GM12878 (cell line): ENCODE data around the gene JADE2. TPM values are rescaled to one million over a fixed set of nuclear protein-coding genes. Genes with fewer than 3 reads are reported as not detected.
A peak's percentile ranks its signal among the peaks of the same experiment; 100 is the strongest.

Experiments used
- ATAC-seq: fragments of 200-7000 bp; cut with Tn5 transposase; 3 replicates; pipeline ENCODE4 v1.9.1; 2020; ENCODE audit warnings: mild to moderate bottlenecking, moderate library complexity
- BruUV-seq: library from RNA; stranded (reverse); fragments of 400-500 nt; replicated peaks from 2 replicates; lab custom pipeline; 2021; lab: Mats Ljungman, UMichigan
- CTCF ChIA-PET: fragments of 300-600 bp; sonication (Branson Sonifier 250); formaldehyde crosslinking; extraction: SDS; loops from one replicate; lab custom pipeline; 2021; ENCODE audit warnings: inconsistent platforms; lab: Yijun Ruan, JAX
- POLR2A ChIA-PET: fragments of 350-600 bp; formaldehyde crosslinking; extraction: SDS; loops from one replicate; lab custom pipeline; 2021; ENCODE audit warnings: inconsistent platforms; lab: Charles Lee
- RAD21 ChIA-PET: fragments of 300-600 bp; sonication (Branson Sonifier 250); formaldehyde crosslinking; loops from one replicate; lab custom pipeline; 2023; ENCODE audit warnings: antibody characterized with exemption; ENCODE audit not compliant: unreplicated experiment; lab: Charles Lee
- SMC1A ChIA-PET: fragments of 300-600 bp; sonication (Branson Sonifier 250); formaldehyde crosslinking; loops from one replicate; lab custom pipeline; 2023; ENCODE audit not compliant: unreplicated experiment, uncharacterized antibody; lab: Charles Lee
- DNase-seq: peaks from one replicate; pipeline ENCODE4 v3.0.0-alpha.2; 2011; ENCODE audit warnings: low read depth, low spot score
- FAIRE-seq: peaks from 3 replicates; lab custom pipeline; 2011; peaks lifted over from hg19 to GRCh38; lab: Jason Lieb, UNC
- H2AFZ ChIP-seq: 2 replicates; pipeline ENCODE4 v1.6.0; 2011; ENCODE audit warnings: low read depth, low read length, control low read depth; ENCODE audit not compliant: control insufficient read depth
- H3K27ac ChIP-seq: 2 replicates; pipeline ENCODE4 v1.5.1; 2011; ENCODE audit warnings: control low read depth; ENCODE audit not compliant: control insufficient read depth, insufficient read depth
- H3K27me3 ChIP-seq, 2 experiments: replicated peaks in 1 of 2; 2 replicates each; pipeline versions ENCODE4 v1.6.0 to v1.6.1; 2011; ENCODE audit warnings: low read length in 1 of 2; ENCODE audit not compliant: control insufficient read depth in 2 of 2, insufficient read depth in 2 of 2
- H3K36me3 ChIP-seq, 2 experiments: 2 replicates each; pipeline ENCODE4 v1.5.1; 2011; ENCODE audit warnings: low read length in 1 of 2; ENCODE audit not compliant: control insufficient read depth in 2 of 2, insufficient read depth in 2 of 2
- H3K4me1 ChIP-seq: 2 replicates; pipeline ENCODE4 v1.6.1; 2011; ENCODE audit warnings: mild to moderate bottlenecking, low read length, moderate library complexity, mixed read lengths; ENCODE audit not compliant: control insufficient read depth, insufficient read depth
- H3K4me2 ChIP-seq: 2 replicates; pipeline ENCODE4 v1.6.0; 2011; ENCODE audit warnings: control low read depth; ENCODE audit not compliant: control insufficient read depth, insufficient read depth
- H3K4me3 ChIP-seq: fragments of 200-600 bp; sonication (generic); 2 replicates; pipeline ENCODE4 v1.5.1; 2016
- H3K79me2 ChIP-seq: 2 replicates; pipeline ENCODE4 v1.6.0; 2011; ENCODE audit warnings: low read length; ENCODE audit not compliant: control insufficient read depth, insufficient read depth
- H3K9ac ChIP-seq: 2 replicates; pipeline ENCODE4 v1.8.0; 2011; ENCODE audit warnings: low read length, control low read depth, mixed read lengths; ENCODE audit not compliant: control insufficient read depth, insufficient read depth
- H3K9me3 ChIP-seq: replicated peaks from 3 replicates; pipeline ENCODE4 v1.5.1; 2011; ENCODE audit warnings: mild to moderate bottlenecking, low read length; ENCODE audit not compliant: control insufficient read depth, insufficient read depth
- H4K20me1 ChIP-seq: 2 replicates; pipeline ENCODE4 v1.6.0; 2011; ENCODE audit not compliant: control insufficient read depth, insufficient read depth
- CHD2 ChIP-seq: IDR thresholded peaks from 2 replicates; pipeline ENCODE4 v1.6.1; 2011; ENCODE audit warnings: low read depth, low read length, improper control_type of control experiment, borderline replicate concordance
- CTCF ChIP-seq, 3 experiments: IDR thresholded peaks in 2 of 3; conservative IDR thresholded peaks in 1 of 3; 2 replicates each; pipeline ENCODE4 v1.5.1; 2011; ENCODE audit warnings: low read depth in 3 of 3, low read length in 3 of 3, mild to moderate bottlenecking in 3 of 3, control low read depth in 2 of 3, moderate library complexity in 2 of 3, inconsistent platforms in 1 of 3, mixed read lengths in 1 of 3; ENCODE audit not compliant: control insufficient read depth in 2 of 3, insufficient read depth in 1 of 3; ENCODE audit errors: extremely low read depth in 1 of 3
- E2F8 ChIP-seq: fragments of 450-650 bp; IDR thresholded peaks from 2 replicates; pipeline ENCODE4 v1.6.1; 2018; ENCODE audit warnings: mild to moderate bottlenecking, low read depth, moderate library complexity; ENCODE audit not compliant: partially characterized antibody
- EGR1 ChIP-seq, 2 experiments: IDR thresholded peaks; 1 replicate in 1 of 2; 2 replicates in 1 of 2; pipeline ENCODE4 v1.6.1; 2011 to 2012; ENCODE audit warnings: low read depth in 2 of 2, low read length in 2 of 2, borderline replicate concordance in 1 of 2, mild to moderate bottlenecking in 1 of 2, moderate library complexity in 1 of 2
- JUNB ChIP-seq: IDR thresholded peaks from 2 replicates; pipeline ENCODE4 v1.6.1; 2016; ENCODE audit warnings: antibody characterized with exemption, mild to moderate bottlenecking
- KLF5 ChIP-seq: fragments of 450-650 bp; IDR thresholded peaks from 2 replicates; pipeline ENCODE4 v1.6.1; 2014; ENCODE audit warnings: mild to moderate bottlenecking; ENCODE audit not compliant: partially characterized antibody
- MLLT1 ChIP-seq: fragments of 450-650 bp; IDR thresholded peaks from 2 replicates; pipeline ENCODE4 v1.6.1; 2016; ENCODE audit warnings: mild to moderate bottlenecking
- MXI1 ChIP-seq: fragments of 150-350 bp; IDR thresholded peaks from 2 replicates; pipeline ENCODE4 v1.6.1; 2011; ENCODE audit warnings: low read depth, mild to moderate bottlenecking, inconsistent platforms, low read length, improper control_type of control experiment
- NBN ChIP-seq: fragments of 450-650 bp; IDR thresholded peaks from 2 replicates; pipeline ENCODE4 v1.6.1; 2016
- POLR2A ChIP-seq: IDR thresholded peaks from 2 replicates; pipeline ENCODE4 v1.6.1; 2011; ENCODE audit warnings: low read depth, mild to moderate bottlenecking, low read length
- RUNX3 ChIP-seq: IDR thresholded peaks from 2 replicates; pipeline ENCODE4 v1.6.1; 2012; ENCODE audit warnings: low read length, inconsistent platforms
- SMARCA5 ChIP-seq: fragments of 450-650 bp; IDR thresholded peaks from 2 replicates; pipeline ENCODE4 v1.6.1; 2017; ENCODE audit warnings: mild to moderate bottlenecking
- SUPT20H ChIP-seq: IDR thresholded peaks from 2 replicates; pipeline ENCODE4 v1.6.1; 2011; ENCODE audit warnings: low read depth, mild to moderate bottlenecking, low read length, moderate library complexity, borderline replicate concordance; ENCODE audit not compliant: control insufficient read depth
- WGBS: methylation state at CpG from one replicate; pipeline ENCODE4 v1.1.6; 2016; ENCODE audit warnings: low lambda C conversion rate; ENCODE audit not compliant: insufficient replicate concordance, insufficient coverage; ENCODE audit errors: missing lambda C conversion rate; 5-methylcytosine and 5-hydroxymethylcytosine counted together
- in situ Hi-C: fragments of 300-500 bp; cut with MboI; formaldehyde crosslinking; loops from 9 replicates; pipeline ENCODE4 v1.14.3; 2018; ENCODE audit warnings: mixed read lengths
- intact Hi-C: fragments of 100-400 bp; cut with micrococcal nuclease; formaldehyde crosslinking; loops from one replicate; pipeline ENCODE4 v1.14.2; 2022; ENCODE audit not compliant: unreplicated experiment
- polyA plus RNA-seq, 11 experiments: library from polyadenylated mRNA; depleted of rRNA in 4 of 11; unstranded in 6 of 11; stranded (reverse) in 5 of 11; fragments of >200 nt; fragmentation: Nextera tagmentation in 4 of 11; fragmentation: Illumina TruSeq in 1 of 11; extraction: Ambion mirVana in 4 of 11; extraction: Trizol in 1 of 11; gene quantifications; 1 replicate in 1 of 11; 2 replicates in 10 of 11; pipeline versions ENCODE4 v1.2.1 to v1.2.3, GENCODE V29; 2011 to 2016; ENCODE audit warnings: inconsistent platforms in 2 of 11, missing spikeins in 2 of 11, low read depth in 1 of 11
- total RNA-seq, 4 experiments: library from RNA; depleted of rRNA in 3 of 4; stranded (reverse); fragments of >200 nt in 3 of 4; fragmentation: Illumina TruSeq in 1 of 4; extraction: Trizol in 1 of 4; gene quantifications; 2 replicates each; pipeline versions ENCODE4 v1.2.1 to v1.2.3, GENCODE V29; 2013 to 2021
- TF ChIP-seq, protein P1 (sequence below): IDR thresholded peaks from 2 replicates; pipeline ENCODE4 v1.6.1; 2012; ENCODE audit warnings: low read length, inconsistent platforms

JADE2 gene
- total and polyA plus RNA-seq, 10 of the 15 experiments (the other 5 are each of a cell fraction or from before 2014, with no cell fraction given) = 1.5 to 67.0 (median 22.4) TPM

GRCh38 chr5:134577796-134578577 lies 52.5 kb downstream of the JADE2 start:
- RAD21 ChIA-PET = interaction anchor here (0.8 to 2.0 kb wide), 17 partner anchors 8 to 394 kb away, joined by 3 to 16 read pairs (median 4); partner anchors contain the start of gene CDKN2AIPNL
- Histone ChIP-seq H3K4me1 (no peaks in the 10 kb centered on the region), H3K9ac (no peak overlapping the region), H3K27ac (no peak overlapping the region), H3K27me3 (no peaks in the 10 kb centered on the region), H3K36me3 (peaks cover 33 to 50% of the 10 kb centered on the region in 2 experiments; a peak in 3 of 4 replicates), H2AFZ (no peak overlapping the region), H3K4me2 (no peak overlapping the region), H3K4me3 (no peak overlapping the region), H3K9me3 (no peaks in the 10 kb centered on the region), H4K20me1 (no peaks in the 10 kb centered on the region), H3K79me2 (no peaks in the 10 kb centered on the region)
- DNase-seq = no peak
- intact Hi-C loops = loop anchor here (2.0 kb wide), 1 partner anchor 51 kb away; no protein-coding TSS in a partner anchor
- in situ Hi-C loops = loop anchor here (5.0 kb wide), 2 partner anchors 166 to 276 kb away; partner anchors contain the start of gene CDKN2AIPNL
- ATAC-seq = peak; percentile 92
- CTCF ChIA-PET = interaction anchor here (0.7 to 3.2 kb wide), 40 partner anchors 11 to 354 kb away, joined by 3 to 23 read pairs (median 4); partner anchors contain the start of genes CDKN2AIPNL and UBE2B
- no TSS peak for BruUV-seq
- POLR2A ChIA-PET = interaction anchor here (0.8 to 1.2 kb wide), 2 partner anchors 53 to 351 kb away, joined by 3 read pairs; no protein-coding TSS in a partner anchor
- 41% methylated on average over 17 of the region's 17 CpGs for WGBS
- SMC1A ChIA-PET = interaction anchor here (0.7 to 2.1 kb wide), 17 partner anchors 9 to 386 kb away, joined by 3 to 11 read pairs (median 4); partner anchors contain the start of genes CDKL3, CDKN2AIPNL and JADE2
- FAIRE-seq = peak; percentile 84
- TF ChIP-seq, protein P1, sequence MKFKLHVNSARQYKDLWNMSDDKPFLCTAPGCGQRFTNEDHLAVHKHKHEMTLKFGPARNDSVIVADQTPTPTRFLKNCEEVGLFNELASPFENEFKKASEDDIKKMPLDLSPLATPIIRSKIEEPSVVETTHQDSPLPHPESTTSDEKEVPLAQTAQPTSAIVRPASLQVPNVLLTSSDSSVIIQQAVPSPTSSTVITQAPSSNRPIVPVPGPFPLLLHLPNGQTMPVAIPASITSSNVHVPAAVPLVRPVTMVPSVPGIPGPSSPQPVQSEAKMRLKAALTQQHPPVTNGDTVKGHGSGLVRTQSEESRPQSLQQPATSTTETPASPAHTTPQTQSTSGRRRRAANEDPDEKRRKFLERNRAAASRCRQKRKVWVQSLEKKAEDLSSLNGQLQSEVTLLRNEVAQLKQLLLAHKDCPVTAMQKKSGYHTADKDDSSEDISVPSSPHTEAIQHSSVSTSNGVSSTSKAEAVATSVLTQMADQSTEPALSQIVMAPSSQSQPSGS = no peak
- TF ChIP-seq E2F8 (no peak), RUNX3 (0 out of 2 replicates have a peak, but pooled peaks have one; percentile 16), SMARCA5 (peak; percentile 72), MLLT1 (0 out of 2 replicates have a peak, but pooled peaks have one; percentile 16), KLF5 (no peak), EGR1 (IDR thresholded peaks at IDR 0.05; ENCODE audit: borderline replicate concordance in 1 of 2, low read depth in 2 of 2, low read length in 2 of 2) (no peak), CHD2 (no peak), NBN (0 out of 2 replicates have a peak, but pooled peaks have one; percentile 42), SUPT20H (no peak), JUNB (no peak), POLR2A (no peak), MXI1 (no peak), CTCF (IDR thresholded peaks at IDR 0.05 in 2 of 3, conservative IDR thresholded peaks at IDR 0.05 in 1 of 3; ENCODE audit: control insufficient read depth in 2 of 3, extremely low read depth in 1 of 3, insufficient read depth in 1 of 3, low read depth in 3 of 3, low read length in 3 of 3) (peak; percentile 79 to 91 (median 87))
